22Rv1 (cell line): Measurements from ENCODE around the gene RIMS4.

ENCODE experiments used
- CTCF ChIP-seq: fragments of 450-650 bp; IDR thresholded peaks from 2 replicates; pipeline ENCODE4 v1.5.1; 2017; ENCODE audit warnings: mild to moderate bottlenecking
- ZFX ChIP-seq: fragments of 450-650 bp; IDR thresholded peaks from 2 replicates; pipeline ENCODE4 v1.6.1; 2017; ENCODE audit warnings: antibody characterized with exemption, borderline replicate concordance

DNA sequence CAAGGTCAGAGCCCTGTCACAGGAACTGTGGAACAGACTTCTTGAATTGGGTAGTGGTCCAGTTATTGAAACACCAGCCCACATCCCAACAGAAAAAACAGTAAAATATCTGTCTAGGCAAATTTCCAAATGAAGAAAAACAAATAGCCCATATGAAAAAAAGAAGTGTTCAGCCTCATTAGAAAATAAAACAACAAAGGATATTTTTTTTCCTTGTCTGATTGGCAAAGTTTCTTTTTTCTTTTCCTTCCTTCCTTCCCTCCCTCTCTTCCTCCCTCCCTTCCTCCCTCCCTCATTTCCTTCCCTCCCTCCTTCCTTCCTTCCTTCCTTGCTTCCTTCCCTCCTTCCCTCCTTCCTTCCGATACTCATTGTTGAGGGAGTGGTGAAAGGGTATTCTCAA lies 20.6 kb upstream of the RIMS4 start:
- TF ChIP-seq CTCF, result no peak
- TF ChIP-seq ZFX, result no peak
